H1 (cell line): ENCODE measurements around the gene STARD7. TPM values are rescaled to one million over a fixed set of nuclear protein-coding genes. Genes with fewer than 3 reads are reported as not detected.

Source experiments
- CTCF ChIA-PET: fragments of 300-600 bp; sonication (Branson Sonifier 250); formaldehyde crosslinking; loops from one replicate; lab custom pipeline; 2021; ENCODE audit not compliant: partially characterized antibody; lab: Charles Lee
- POLR2A ChIA-PET: fragments of 300-600 bp; sonication (Branson Sonifier 250); formaldehyde crosslinking; loops from one replicate; lab custom pipeline; 2021; ENCODE audit warnings: inconsistent platforms; ENCODE audit not compliant: partially characterized antibody; lab: Charles Lee
- DNase-seq, 2 experiments: peaks; one replicate each; pipeline versions ENCODE4 v3.0.0 to v3.0.0-alpha.2; 2010 to 2022; ENCODE audit warnings: low spot score in 2 of 2, low read depth in 1 of 2, mixed read lengths in 1 of 2
- FAIRE-seq: peaks from 2 replicates; lab custom pipeline; 2011; peaks lifted over from hg19 to GRCh38; lab: Jason Lieb, UNC
- H2AFZ ChIP-seq: 2 replicates; pipeline ENCODE4 v1.8.1; 2012; ENCODE audit warnings: low read length, inconsistent platforms
- H2AK5ac ChIP-seq: 2 replicates; pipeline ENCODE4 v1.6.1; 2013; ENCODE audit warnings: low read depth, low read length
- H2BK120ac ChIP-seq: replicated peaks from 2 replicates; pipeline ENCODE3; 2013; ENCODE audit warnings: low read depth, low read length, inconsistent platforms
- H2BK12ac ChIP-seq: 2 replicates; pipeline ENCODE4 v1.6.1; 2013; ENCODE audit warnings: low read depth, low read length
- H2BK15ac ChIP-seq: 2 replicates; pipeline ENCODE4 v1.6.1; 2013; ENCODE audit warnings: low read length
- H2BK20ac ChIP-seq: 2 replicates; pipeline ENCODE4 v1.6.1; 2013; ENCODE audit warnings: low read length
- H2BK5ac ChIP-seq: 2 replicates; pipeline ENCODE4 v1.6.1; 2013; ENCODE audit warnings: low read depth, low read length
- H3K14ac ChIP-seq: 2 replicates; pipeline ENCODE4 v1.6.1; 2013; ENCODE audit warnings: inconsistent platforms; ENCODE audit not compliant: insufficient read length
- H3K18ac ChIP-seq: 2 replicates; pipeline ENCODE4 v1.6.1; 2013; ENCODE audit warnings: low read length; ENCODE audit errors: extremely low read depth
- H3K23ac ChIP-seq: 2 replicates; pipeline ENCODE4 v1.6.1; 2013; ENCODE audit warnings: inconsistent platforms; ENCODE audit not compliant: insufficient read length
- H3K23me2 ChIP-seq: 2 replicates; pipeline ENCODE4 v1.6.1; 2013; ENCODE audit warnings: low read depth, low read length
- H3K27ac ChIP-seq: 2 replicates; pipeline ENCODE4 v1.6.1; 2011; ENCODE audit warnings: low read depth, low read length, inconsistent platforms
- H3K27me3 ChIP-seq, 4 experiments: replicated peaks in 1 of 4; 1 replicate in 1 of 4; 2 replicates in 3 of 4; pipeline versions ENCODE4 v1.6.1 to v1.8.1; 2011 to 2013; ENCODE audit warnings: low read length in 3 of 4, mild to moderate bottlenecking in 3 of 4, inconsistent platforms in 2 of 4, mixed read lengths in 2 of 4, moderate library complexity in 1 of 4; ENCODE audit not compliant: control insufficient read depth in 3 of 4, insufficient read depth in 3 of 4; ENCODE audit errors: extremely low read depth in 1 of 4
- H3K36me3 ChIP-seq, 4 experiments: 2 replicates each; pipeline versions ENCODE4 v1.6.1 to v1.8.1; 2011 to 2013; ENCODE audit warnings: mild to moderate bottlenecking in 4 of 4, low read length in 3 of 4, moderate library complexity in 2 of 4, control low read depth in 1 of 4, inconsistent platforms in 1 of 4; ENCODE audit not compliant: insufficient read depth in 4 of 4, control insufficient read depth in 2 of 4
- H3K4ac ChIP-seq: replicated peaks from 2 replicates; pipeline ENCODE3; 2013; ENCODE audit warnings: low read length, low read depth, mixed read lengths, inconsistent platforms; ENCODE audit not compliant: insufficient read length
- H3K4me1 ChIP-seq, 4 experiments: replicated peaks in 1 of 4; 1 replicate in 1 of 4; 2 replicates in 3 of 4; pipeline versions ENCODE4 v1.6.1 to v1.8.1; 2011 to 2013; ENCODE audit warnings: low read length in 3 of 4, inconsistent platforms in 2 of 4, mixed read lengths in 1 of 4; ENCODE audit not compliant: insufficient read depth in 4 of 4, control insufficient read depth in 3 of 4
- H3K4me2 ChIP-seq, 2 experiments: 2 replicates each; pipeline versions ENCODE4 v1.6.1 to v1.8.1; 2011 to 2013; ENCODE audit warnings: low read depth in 2 of 2, low read length in 2 of 2, control low read depth in 1 of 2, inconsistent platforms in 1 of 2, mild to moderate bottlenecking in 1 of 2; ENCODE audit not compliant: insufficient read depth in 1 of 2
- H3K4me3 ChIP-seq, 4 experiments: fragments of 200-600, 300-600 bp in 1 of 4; sonication (generic), shearing (Covaris generic), sonication (Bioruptor Twin) in 1 of 4; 2 replicates each; pipeline versions ENCODE4 v1.5.1 to v1.8.1; 2011 to 2016; ENCODE audit warnings: low read length in 4 of 4, low read depth in 3 of 4, control low read depth in 2 of 4, inconsistent platforms in 2 of 4, mild to moderate bottlenecking in 2 of 4, mixed read lengths in 1 of 4, moderate library complexity in 1 of 4; ENCODE audit not compliant: insufficient read depth in 2 of 4; ENCODE audit errors: extremely low read depth in 1 of 4
- H3K56ac ChIP-seq: replicated peaks from 2 replicates; pipeline ENCODE3; 2013; ENCODE audit warnings: low read depth, mild to moderate bottlenecking, mixed read lengths, low read length, inconsistent platforms; ENCODE audit not compliant: insufficient read length
- H3K79me1 ChIP-seq: 2 replicates; pipeline ENCODE4 v1.6.1; 2013; ENCODE audit warnings: low read depth, low read length, control low read depth
- H3K79me2 ChIP-seq, 2 experiments: 2 replicates each; pipeline versions ENCODE4 v1.6.1 to v1.8.1; 2012 to 2013; ENCODE audit warnings: low read length in 2 of 2, mild to moderate bottlenecking in 2 of 2, inconsistent platforms in 1 of 2; ENCODE audit not compliant: insufficient read depth in 2 of 2, control insufficient read depth in 1 of 2
- H3K9ac ChIP-seq, 4 experiments: replicated peaks in 1 of 4; 1 replicate in 1 of 4; 2 replicates in 3 of 4; pipeline versions ENCODE4 v1.6.1 to v1.8.1; 2011 to 2013; ENCODE audit warnings: low read depth in 3 of 4, low read length in 3 of 4, control low read depth in 2 of 4, mild to moderate bottlenecking in 2 of 4, moderate library complexity in 2 of 4, inconsistent platforms in 1 of 4; ENCODE audit errors: extremely low read depth in 1 of 4
- H3K9me3 ChIP-seq, 2 experiments: 2 replicates each; pipeline versions ENCODE4 v1.6.1 to v1.8.1; 2012 to 2013; ENCODE audit warnings: mild to moderate bottlenecking in 2 of 2, moderate library complexity in 2 of 2, control low read depth in 1 of 2, inconsistent platforms in 1 of 2, low read depth in 1 of 2, low read length in 1 of 2, mixed read lengths in 1 of 2; ENCODE audit not compliant: insufficient read depth in 2 of 2
- H4K20me1 ChIP-seq, 2 experiments: replicated peaks in 1 of 2; 2 replicates each; pipeline versions ENCODE3 to v1.8.1; 2011 to 2013; ENCODE audit warnings: inconsistent platforms in 2 of 2, low read length in 2 of 2, mild to moderate bottlenecking in 1 of 2; ENCODE audit not compliant: insufficient read depth in 2 of 2, control insufficient read depth in 1 of 2
- H4K5ac ChIP-seq: 2 replicates; pipeline ENCODE4 v1.6.1; 2013; ENCODE audit warnings: low read length, low read depth, mixed read lengths, inconsistent platforms; ENCODE audit not compliant: insufficient read length
- H4K8ac ChIP-seq: 2 replicates; pipeline ENCODE4 v1.8.0; 2013; ENCODE audit warnings: mild to moderate bottlenecking, moderate library complexity, low read length, inconsistent platforms; ENCODE audit not compliant: insufficient read depth; ENCODE audit errors: extremely low read depth
- H4K91ac ChIP-seq: replicated peaks from 2 replicates; pipeline ENCODE3; 2013; ENCODE audit warnings: low read length, mixed read lengths, inconsistent platforms; ENCODE audit not compliant: insufficient read length
- KDM4A ChIP-seq: IDR thresholded peaks from one replicate; pipeline ENCODE4 v1.7.1; 2012; ENCODE audit warnings: low read depth, mild to moderate bottlenecking, moderate library complexity, low read length, inconsistent platforms; ENCODE audit not compliant: severe bottlenecking
- RXRA ChIP-seq: IDR thresholded peaks from 2 replicates; pipeline ENCODE4 v1.6.1; 2011; ENCODE audit warnings: low read depth, mild to moderate bottlenecking, low read length, moderate library complexity; ENCODE audit not compliant: insufficient read depth
- SAP30 ChIP-seq: fragments of 300-600 bp; sonication (generic); IDR thresholded peaks from 2 replicates; pipeline ENCODE4 v1.7.1; 2012; ENCODE audit warnings: low read length, moderate library complexity, mild to moderate bottlenecking, inconsistent platforms; ENCODE audit not compliant: insufficient read depth, insufficient replicate concordance
- SP1 ChIP-seq: IDR thresholded peaks from 2 replicates; pipeline ENCODE4 v1.6.1; 2011; ENCODE audit warnings: low read depth, low read length
- WGBS, 2 experiments: shearing (Covaris generic) in 1 of 2; methylation state at CpG; one replicate each; pipeline versions ENCODE4 v1.1.6 to v1.1.7; 2013 to 2015; ENCODE audit warnings: low lambda C conversion rate in 2 of 2, mixed read lengths in 2 of 2, inconsistent platforms in 1 of 2, low coverage in 1 of 2, missing lambda C conversion rate in 1 of 2; ENCODE audit not compliant: insufficient replicate concordance in 2 of 2, insufficient coverage in 1 of 2, insufficient read length in 1 of 2; ENCODE audit errors: extremely low coverage in 1 of 2, missing lambda C conversion rate in 1 of 2; 5-methylcytosine and 5-hydroxymethylcytosine counted together
- polyA plus RNA-seq, 7 experiments: library from polyadenylated mRNA; depleted of rRNA in 3 of 7; stranded (reverse) in 5 of 7; unstranded in 2 of 7; fragments of >200 nt in 5 of 7; fragments of 200-250 nt in 2 of 7; gene quantifications; 1 replicate in 5 of 7; 2 replicates in 1 of 7; 4 replicates in 1 of 7; pipeline versions ENCODE4 v1.2.1 to v1.2.3, GENCODE V29; 2011 to 2013; ENCODE audit warnings: missing spikeins in 2 of 7, mixed read lengths in 2 of 7
- total RNA-seq: library from RNA; stranded (reverse); fragmentation: NEBNext Ultra II Directional; extraction: Animal tissue kit (Norgen Biotek cat#: 25700); gene quantifications from 2 replicates; pipeline ENCODE4 v1.2.1, GENCODE V29; 2021
- TF ChIP-seq, protein P1 (sequence below): IDR thresholded peaks from 2 replicates; pipeline ENCODE4 v1.6.1; 2012; ENCODE audit warnings: inconsistent platforms

The STARD7 gene
- total and polyA plus RNA-seq, 2 of the 8 experiments (the other 6 are each of a cell fraction or from before 2014, with no cell fraction given), result 89.1 to 200 TPM

DNA sequence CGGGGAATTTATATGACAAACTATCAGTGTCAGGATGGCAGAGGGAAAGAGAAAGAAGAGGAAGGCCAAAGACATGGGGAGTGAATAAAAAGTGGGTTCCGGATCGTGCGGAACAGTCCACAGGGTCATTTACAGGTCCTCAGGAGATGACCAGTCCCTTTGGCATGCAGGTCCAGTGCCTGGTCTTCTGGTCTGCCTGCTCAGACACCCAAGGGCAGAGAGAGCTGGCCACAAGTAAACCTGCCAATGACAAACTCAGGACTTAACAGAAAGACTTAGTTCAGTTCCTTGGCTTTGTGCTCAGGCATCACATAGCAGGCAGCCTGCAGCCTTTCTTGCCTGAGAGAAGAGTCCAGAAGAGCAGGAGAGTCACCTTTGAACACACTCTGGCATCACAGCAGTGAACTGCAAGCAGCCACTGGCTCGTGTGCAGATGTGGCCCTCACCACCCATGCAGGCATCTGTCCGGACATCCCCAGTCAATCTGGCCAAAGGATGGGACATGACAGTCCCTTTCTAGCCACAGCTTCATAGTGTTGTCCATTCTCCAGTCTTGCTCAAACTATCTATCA is 43.2 kb upstream of the STARD7 start:
- H3K4me1 ChIP-seq, result no peaks in the 10 kb centered on the region
- FAIRE-seq, result no peak
- TF ChIP-seq, protein P1, sequence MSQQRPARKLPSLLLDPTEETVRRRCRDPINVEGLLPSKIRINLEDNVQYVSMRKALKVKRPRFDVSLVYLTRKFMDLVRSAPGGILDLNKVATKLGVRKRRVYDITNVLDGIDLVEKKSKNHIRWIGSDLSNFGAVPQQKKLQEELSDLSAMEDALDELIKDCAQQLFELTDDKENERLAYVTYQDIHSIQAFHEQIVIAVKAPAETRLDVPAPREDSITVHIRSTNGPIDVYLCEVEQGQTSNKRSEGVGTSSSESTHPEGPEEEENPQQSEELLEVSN, result no peak
- TF ChIP-seq SP1 (peak; percentile 93), SAP30 (no peak), RXRA (no peak), KDM4A (no peak)

More for the DNA sequence above, 43.2 kb upstream of the STARD7 start:
- Histone ChIP-seq H3K4me3 (no peak overlapping the region), H3K56ac (no peak overlapping the region), H2AFZ (no peak overlapping the region), H2BK15ac (no peak overlapping the region), H3K36me3 (peaks cover 3 to 11% (median 5%) of the 10 kb centered on the region in 4 experiments; a peak in 5 of 8 replicates), H3K14ac (no peak overlapping the region), H3K79me1 (peaks cover 2% of the 10 kb centered on the region; the same call in 1 of the 2 replicates), H3K27ac (no peak overlapping the region), H2BK12ac (no peak overlapping the region), H3K4me2 (no peak overlapping the region), H2BK5ac (no peak overlapping the region), H3K9me3 (no peaks in the 10 kb centered on the region), H2BK120ac (no peak overlapping the region), H2BK20ac (no peak overlapping the region), H3K9ac (no peak overlapping the region), H4K5ac (no peak overlapping the region), H3K27me3 (no peaks in the 10 kb centered on the region), H3K23ac (no peak overlapping the region), H4K8ac (no peak overlapping the region; the same call in 1 of the 2 replicates), H3K18ac (no peak overlapping the region), H3K79me2 (no peaks in the 10 kb centered on the region; a peak in 1 of 4 replicates), H3K4ac (no peak overlapping the region), H2AK5ac (no peak overlapping the region), H3K23me2 (no peaks in the 10 kb centered on the region), H4K91ac (no peak overlapping the region), H4K20me1 (peaks cover 1 to 3% of the 10 kb centered on the region in 2 experiments)
- WGBS, 2 experiments, result 88% methylated on average over 6 of the region's 6 CpGs; no CpG with 5 or more reads in 1 of the 2 experiments
- no peak for DNase-seq
- CTCF ChIA-PET, result interaction anchor here (0.8 to 2.6 kb wide), 4 partner anchors 8 to 115 kb away, joined by 3 to 11 read pairs (median 4); no protein-coding TSS in a partner anchor
- POLR2A ChIA-PET, result interaction anchor here (1.2 to 4.3 kb wide), 4 partner anchors 9 to 16 kb away, joined by 3 to 16 read pairs (median 3); no protein-coding TSS in a partner anchor
